Right renal pelvis (tissue), 4 donors: ENCODE measurements around the gene IFNGR2. TPM values are rescaled to one million over a fixed set of nuclear protein-coding genes. Genes with fewer than 3 reads are reported as not detected.

Source experiments
- DNase-seq, 4 donors: peaks; one replicate each; pipeline ENCODE4 v3.0.0-alpha.2; 2013; ENCODE audit warnings: low read depth in 4 of 4, low spot score in 3 of 4, missing footprints in 1 of 4
- polyA plus RNA-seq, 4 donors: library from polyadenylated mRNA; unstranded; fragments of 120-200 nt; gene quantifications; one replicate each; pipeline ENCODE4 v1.2.1, GENCODE V29; 2013; ENCODE audit not compliant: insufficient read length in 4 of 4

IFNGR2 gene
- polyA plus RNA-seq, 4 donors, result 85.2 to 92.0 (median 89.6) TPM

- peak; percentile 83 to 91 (median 88) for DNase-seq
Measured at GRCh38 chr21:33479679-33480480, 76.7 kb downstream of the IFNGR2 start, which contains the start of gene TMEM50B. TSS of gene TMEM50B (minus strand) at chr21:33479974. CDS start at chr21:33468885, 11,089 bp downstream.

- DNase-seq, result no peak
Measured at GRCh38 chr21:33480481-33481103, 77.4 kb downstream of the IFNGR2 start.

- no peak for DNase-seq
Measured at GRCh38 chr21:33481314-33481943, 78.2 kb downstream of the IFNGR2 start.

Other genes starting within 250 kb of the IFNGR2 start
- 10 to 100 TPM; 13.0 to 22.1 (median 19.7) TPM for gene IFNAR2, start 173.5 kb upstream of the IFNGR2 start, polyA plus RNA-seq
- gene IL10RB, start 137.0 kb upstream of the IFNGR2 start, polyA plus RNA-seq, result 10 to 100 TPM; 27.7 to 31.0 (median 29.0) TPM
- gene IFNAR1, start 78.4 kb upstream of the IFNGR2 start, polyA plus RNA-seq, result 10 to 100 TPM; 36.9 to 44.0 (median 42.5) TPM
- gene TMEM50B, start 76.6 kb downstream of the IFNGR2 start, polyA plus RNA-seq, result 10 to 100 TPM; 54.8 to 70.9 (median 60.2) TPM
- 1 to 10 TPM; 4.1 to 7.3 (median 6.1) TPM for gene DNAJC28, start 88.3 kb downstream of the IFNGR2 start, polyA plus RNA-seq
- 10 to 100 TPM; 64.7 to 73.1 (median 69.7) TPM for gene GART, start 138.7 kb downstream of the IFNGR2 start, polyA plus RNA-seq
- 100 to 1,000 TPM; 287 to 370 (median 336) TPM for gene SON, start 139.6 kb downstream of the IFNGR2 start, polyA plus RNA-seq
- 10 to 100 TPM; 31.3 to 39.3 (median 35.3) TPM for gene DONSON, start 185.3 kb downstream of the IFNGR2 start, polyA plus RNA-seq
- 10 to 100 TPM; 58.0 to 76.8 (median 63.0) TPM for gene CRYZL1, start 238.3 kb downstream of the IFNGR2 start, polyA plus RNA-seq
- 10 to 100 TPM; 40.7 to 44.6 (median 41.6) TPM for gene ITSN1, start 239.1 kb downstream of the IFNGR2 start, polyA plus RNA-seq